ENCODE results near the gene OR6X1. TPM values are rescaled to one million over a fixed set of nuclear protein-coding genes. Genes with fewer than 3 reads are reported as not detected.
"Not testable (repeated sequence)": the region's sequence is repeated elsewhere in the genome, so short reads cannot be mapped to it uniquely, and the experiment has no call there.

OR6X1 gene
- total RNA-seq, 2 donors from 2014 or later = not detected

DNA sequence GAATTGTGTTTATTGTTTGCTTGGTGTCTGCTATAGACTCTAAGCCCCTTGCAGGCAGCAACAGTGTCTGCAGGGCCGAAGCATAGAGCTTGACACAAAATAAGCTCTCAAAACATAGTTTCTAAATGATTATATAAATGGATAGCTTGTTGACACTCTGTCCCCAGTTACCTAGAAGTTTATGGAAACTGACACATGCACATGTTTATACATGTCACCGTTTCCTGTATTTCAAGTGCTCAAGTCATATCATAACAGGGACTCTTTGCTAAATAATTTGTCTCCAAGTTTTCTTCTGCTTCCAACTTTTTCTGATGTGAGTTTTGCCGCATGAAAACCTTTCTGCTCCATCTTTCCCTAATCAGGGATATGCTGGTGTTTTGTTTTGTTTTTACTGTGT, 3.7 kb upstream of the OR6X1 start:
- Histone ChIP-seq H3K27ac (no peak overlapping the region), H3K4me1 (ENCODE audit: control insufficient read depth in 1 of 2, low read depth in 2 of 2) (no peaks in the 10 kb centered on the region), H3K36me3 (no peaks in the 10 kb centered on the region), H3K27me3 (replicated peaks; ENCODE audit: insufficient read depth) (no peaks in the 10 kb centered on the region), H3K9me3 (peaks cover 11% of the 10 kb centered on the region), H3K4me3 (no peak overlapping the region)
- ATAC-seq (ENCODE audit: insufficient number of reproducible peaks, low FRiP score, low read depth) (no peak), DNase-seq (ENCODE audit: low spot score) (no peak)
- TF ChIP-seq, protein P1, sequence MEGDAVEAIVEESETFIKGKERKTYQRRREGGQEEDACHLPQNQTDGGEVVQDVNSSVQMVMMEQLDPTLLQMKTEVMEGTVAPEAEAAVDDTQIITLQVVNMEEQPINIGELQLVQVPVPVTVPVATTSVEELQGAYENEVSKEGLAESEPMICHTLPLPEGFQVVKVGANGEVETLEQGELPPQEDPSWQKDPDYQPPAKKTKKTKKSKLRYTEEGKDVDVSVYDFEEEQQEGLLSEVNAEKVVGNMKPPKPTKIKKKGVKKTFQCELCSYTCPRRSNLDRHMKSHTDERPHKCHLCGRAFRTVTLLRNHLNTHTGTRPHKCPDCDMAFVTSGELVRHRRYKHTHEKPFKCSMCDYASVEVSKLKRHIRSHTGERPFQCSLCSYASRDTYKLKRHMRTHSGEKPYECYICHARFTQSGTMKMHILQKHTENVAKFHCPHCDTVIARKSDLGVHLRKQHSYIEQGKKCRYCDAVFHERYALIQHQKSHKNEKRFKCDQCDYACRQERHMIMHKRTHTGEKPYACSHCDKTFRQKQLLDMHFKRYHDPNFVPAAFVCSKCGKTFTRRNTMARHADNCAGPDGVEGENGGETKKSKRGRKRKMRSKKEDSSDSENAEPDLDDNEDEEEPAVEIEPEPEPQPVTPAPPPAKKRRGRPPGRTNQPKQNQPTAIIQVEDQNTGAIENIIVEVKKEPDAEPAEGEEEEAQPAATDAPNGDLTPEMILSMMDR (IDR thresholded peaks at IDR 0.05) = no peak

DNA sequence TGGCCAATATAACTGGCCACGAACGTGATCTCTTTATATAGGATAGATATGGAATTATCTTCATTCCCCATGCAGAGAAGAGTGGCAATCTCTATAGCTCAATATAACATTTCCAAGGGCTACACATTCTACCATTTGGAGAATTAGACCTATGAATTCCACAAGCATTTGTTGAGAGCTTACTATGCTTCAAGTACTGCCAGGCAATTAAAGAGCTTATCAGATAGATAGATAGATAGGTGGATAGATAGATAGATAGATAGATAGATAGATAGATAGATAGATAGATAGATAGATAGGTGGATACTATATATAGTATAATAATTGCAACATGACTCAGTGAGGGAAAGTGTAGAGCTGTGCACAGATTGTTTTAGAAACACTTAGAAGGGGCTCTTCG, 1.5 kb upstream of the OR6X1 start:
- Histone ChIP-seq H3K27ac (no peak overlapping the region), H3K4me1 (ENCODE audit: control insufficient read depth in 1 of 2, low read depth in 2 of 2) (no peaks in the 10 kb centered on the region), H3K27me3 (replicated peaks; ENCODE audit: insufficient read depth) (no peaks in the 10 kb centered on the region), H3K36me3 (no peaks in the 10 kb centered on the region), H3K4me3 (no peak overlapping the region), H3K9me3 (no peaks in the 10 kb centered on the region)
- TF ChIP-seq, protein P1 (IDR thresholded peaks at IDR 0.05) = no peak
- ATAC-seq (ENCODE audit: insufficient number of reproducible peaks, low FRiP score, low read depth) (no peak), DNase-seq (ENCODE audit: low spot score) (no peak)

DNA sequence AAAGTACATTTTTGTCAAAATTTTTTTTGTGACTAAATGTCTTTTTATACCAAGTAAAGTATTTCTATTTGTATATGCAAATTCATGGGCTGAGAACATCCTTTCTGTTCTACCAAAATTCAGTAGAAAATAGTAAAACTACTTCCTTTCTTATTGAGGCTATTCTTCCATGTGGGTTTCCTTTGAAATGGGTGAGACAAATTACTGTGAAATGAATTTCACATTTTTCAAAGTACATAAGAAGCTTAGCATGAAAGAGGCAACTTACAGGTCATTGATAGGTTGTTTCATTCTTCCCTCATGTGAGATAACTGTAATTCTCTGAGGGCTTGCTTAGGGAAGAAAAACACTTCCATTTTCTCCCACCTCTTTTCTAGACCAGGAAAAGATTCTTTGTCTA, 1.0 kb upstream of the OR6X1 start:
- Histone ChIP-seq H3K36me3 (no peaks in the 10 kb centered on the region), H3K27me3 (replicated peaks; ENCODE audit: insufficient read depth) (no peaks in the 10 kb centered on the region), H3K4me3 (no peak overlapping the region), H3K9me3 (no peaks in the 10 kb centered on the region), H3K4me1 (ENCODE audit: control insufficient read depth in 1 of 2, low read depth in 2 of 2) (no peaks in the 10 kb centered on the region), H3K27ac (no peak overlapping the region)
- DNase-seq (ENCODE audit: low spot score) = no peak
- TF ChIP-seq, protein P1 (IDR thresholded peaks at IDR 0.05) = no peak
- no peak for ATAC-seq (ENCODE audit: insufficient number of reproducible peaks, low FRiP score, low read depth)

DNA sequence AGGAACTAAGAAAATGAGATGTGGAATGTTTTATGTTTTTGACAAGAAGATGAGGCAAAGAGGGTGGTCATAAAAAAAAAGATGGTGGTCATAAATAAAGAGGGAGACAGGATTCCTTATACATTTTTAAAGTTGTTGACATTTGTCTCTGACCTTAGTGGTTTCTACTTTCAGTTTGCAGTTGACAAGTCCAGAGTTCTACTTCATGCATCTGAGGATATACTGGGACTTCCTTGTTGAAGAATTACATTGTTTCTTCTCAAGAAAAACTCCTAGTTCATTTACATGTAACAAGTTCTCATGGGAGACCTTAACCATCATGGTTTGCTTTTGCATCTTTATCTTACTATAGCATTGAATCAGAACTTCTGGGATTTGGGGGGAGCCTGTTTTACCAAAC, 1.2 kb downstream of the OR6X1 start:
- no peaks in the 10 kb centered on the region for H3K4me1 ChIP-seq (ENCODE audit: control insufficient read depth in 1 of 2, low read depth in 2 of 2)
- H3K27ac ChIP-seq = no peak overlapping the region
- H3K27me3 ChIP-seq (replicated peaks; ENCODE audit: insufficient read depth) = no peaks in the 10 kb centered on the region
- ATAC-seq (ENCODE audit: insufficient number of reproducible peaks, low FRiP score, low read depth) (no peak), DNase-seq (ENCODE audit: low spot score) (no peak)
- no peaks in the 10 kb centered on the region for H3K9me3 ChIP-seq
- no peak overlapping the region for H3K4me3 ChIP-seq
- H3K36me3 ChIP-seq = no peaks in the 10 kb centered on the region
- TF ChIP-seq, protein P1 (IDR thresholded peaks at IDR 0.05) = no peak

DNA sequence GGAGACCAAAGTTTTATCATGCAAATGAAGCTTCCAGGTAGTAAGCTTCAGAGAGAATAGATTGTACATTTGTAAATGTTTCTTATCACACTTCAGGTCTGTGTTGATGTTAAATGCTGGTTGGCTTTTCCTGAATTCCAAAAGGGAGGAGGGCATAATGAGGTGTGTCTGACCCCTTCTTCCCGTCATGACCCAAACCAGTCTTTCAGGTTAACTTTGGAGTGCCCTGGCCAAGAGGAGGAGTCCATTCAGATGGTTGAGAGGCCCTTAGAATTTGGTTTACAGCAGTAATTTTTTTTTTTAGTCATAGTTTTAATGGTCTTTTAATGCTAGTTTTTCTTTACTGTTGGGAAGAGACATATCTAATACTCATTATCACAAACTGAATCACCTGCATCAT, 2.5 kb downstream of the OR6X1 start:
- DNase-seq (ENCODE audit: low spot score) (no peak), ATAC-seq (ENCODE audit: insufficient number of reproducible peaks, low FRiP score, low read depth) (no peak)
- TF ChIP-seq, protein P1 (IDR thresholded peaks at IDR 0.05) = no peak
- Histone ChIP-seq H3K27ac (no peak overlapping the region), H3K36me3 (no peaks in the 10 kb centered on the region), H3K9me3 (no peaks in the 10 kb centered on the region), H3K4me1 (ENCODE audit: control insufficient read depth in 1 of 2, low read depth in 2 of 2) (no peaks in the 10 kb centered on the region), H3K4me3 (no peak overlapping the region), H3K27me3 (replicated peaks; ENCODE audit: insufficient read depth) (no peaks in the 10 kb centered on the region)

DNA sequence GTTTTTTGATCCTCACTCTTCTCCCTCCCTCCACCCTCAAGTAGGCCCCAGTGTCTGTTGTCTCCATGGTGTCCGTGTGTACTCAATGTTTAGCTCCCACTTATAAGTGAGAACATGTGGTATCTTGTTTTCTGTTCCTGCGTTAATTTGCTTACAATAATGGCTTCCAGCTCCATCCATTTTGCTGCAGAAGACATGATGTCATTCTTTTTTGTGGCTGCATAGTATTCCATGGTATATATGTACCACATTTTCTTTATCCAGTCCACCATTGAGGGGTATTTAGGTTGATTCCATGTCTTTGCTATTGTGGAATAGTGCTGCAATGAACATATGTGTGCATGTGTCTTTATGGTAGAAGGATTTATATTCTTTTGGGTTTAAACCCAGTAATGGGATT, 6.0 kb downstream of the OR6X1 start:
- H3K27ac ChIP-seq; DNase-seq (ENCODE audit: low spot score); H3K27me3 ChIP-seq (replicated peaks; ENCODE audit: insufficient read depth); H3K9me3 ChIP-seq; H3K4me3 ChIP-seq; H3K36me3 ChIP-seq; H3K4me1 ChIP-seq (ENCODE audit: control insufficient read depth in 1 of 2, low read depth in 2 of 2); ATAC-seq (ENCODE audit: insufficient number of reproducible peaks, low FRiP score, low read depth): not testable (repeated sequence)

Data from thoracic aorta (tissue), 2 donors.